ENCODE results near the gene DCAKD.
A peak's percentile ranks its signal among the peaks of the same experiment; 100 is the strongest.

DCAKD gene

DNA sequence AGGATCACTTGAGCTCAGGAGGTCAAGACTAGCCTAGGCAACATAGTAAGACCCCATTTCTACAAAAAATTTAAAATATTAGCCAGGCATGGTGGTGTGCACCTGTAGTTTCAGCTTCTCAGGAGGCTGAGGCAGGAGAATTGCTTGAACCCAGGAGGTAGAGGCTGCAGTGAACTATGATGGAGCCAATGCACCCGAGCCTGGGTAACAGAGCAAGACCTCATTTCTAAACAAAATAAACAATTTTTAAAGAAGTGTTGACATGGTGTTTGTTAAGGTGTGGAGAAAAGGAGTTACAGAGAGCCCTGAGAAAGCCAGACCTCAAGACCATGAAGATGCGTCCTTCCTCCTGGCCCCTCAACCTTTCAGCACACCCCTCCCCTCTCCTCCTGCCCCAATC is 45.7 kb downstream of the DCAKD start:
- TF ChIP-seq, protein P1, sequence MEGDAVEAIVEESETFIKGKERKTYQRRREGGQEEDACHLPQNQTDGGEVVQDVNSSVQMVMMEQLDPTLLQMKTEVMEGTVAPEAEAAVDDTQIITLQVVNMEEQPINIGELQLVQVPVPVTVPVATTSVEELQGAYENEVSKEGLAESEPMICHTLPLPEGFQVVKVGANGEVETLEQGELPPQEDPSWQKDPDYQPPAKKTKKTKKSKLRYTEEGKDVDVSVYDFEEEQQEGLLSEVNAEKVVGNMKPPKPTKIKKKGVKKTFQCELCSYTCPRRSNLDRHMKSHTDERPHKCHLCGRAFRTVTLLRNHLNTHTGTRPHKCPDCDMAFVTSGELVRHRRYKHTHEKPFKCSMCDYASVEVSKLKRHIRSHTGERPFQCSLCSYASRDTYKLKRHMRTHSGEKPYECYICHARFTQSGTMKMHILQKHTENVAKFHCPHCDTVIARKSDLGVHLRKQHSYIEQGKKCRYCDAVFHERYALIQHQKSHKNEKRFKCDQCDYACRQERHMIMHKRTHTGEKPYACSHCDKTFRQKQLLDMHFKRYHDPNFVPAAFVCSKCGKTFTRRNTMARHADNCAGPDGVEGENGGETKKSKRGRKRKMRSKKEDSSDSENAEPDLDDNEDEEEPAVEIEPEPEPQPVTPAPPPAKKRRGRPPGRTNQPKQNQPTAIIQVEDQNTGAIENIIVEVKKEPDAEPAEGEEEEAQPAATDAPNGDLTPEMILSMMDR (IDR thresholded peaks at IDR 0.05; ENCODE audit: low read length, missing control alignments): no peak
- DNase-seq (ENCODE audit: low read depth): no peak
- H3K4me3 ChIP-seq (replicated peaks; ENCODE audit: low read depth, low read length): no peak overlapping the region

DNA sequence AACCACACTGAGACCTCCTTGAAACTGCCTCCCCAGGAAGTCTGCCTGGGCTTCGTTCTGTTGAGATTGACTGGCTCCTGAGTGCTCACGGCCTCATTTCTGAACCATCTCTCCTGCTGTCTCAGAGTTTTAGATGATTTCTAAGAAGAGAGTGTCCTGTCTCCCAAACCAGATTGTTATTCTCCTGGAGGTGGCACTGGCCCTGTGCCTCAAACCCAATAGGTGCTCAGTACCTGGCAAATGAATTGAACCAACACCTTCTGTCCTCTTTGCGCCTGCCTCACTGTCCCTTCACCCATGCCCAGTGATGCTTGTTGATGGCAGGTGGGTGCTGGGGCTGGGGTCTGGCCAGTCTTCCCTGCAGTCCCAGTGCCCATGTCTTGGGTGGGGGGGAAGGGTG is 47.0 kb downstream of the DCAKD start:
- DNase-seq (ENCODE audit: low read depth): no peak
- no peak overlapping the region for H3K4me3 ChIP-seq (replicated peaks; ENCODE audit: low read depth, low read length)
- TF ChIP-seq, protein P1 (IDR thresholded peaks at IDR 0.05; ENCODE audit: low read length, missing control alignments): no peak

DNA sequence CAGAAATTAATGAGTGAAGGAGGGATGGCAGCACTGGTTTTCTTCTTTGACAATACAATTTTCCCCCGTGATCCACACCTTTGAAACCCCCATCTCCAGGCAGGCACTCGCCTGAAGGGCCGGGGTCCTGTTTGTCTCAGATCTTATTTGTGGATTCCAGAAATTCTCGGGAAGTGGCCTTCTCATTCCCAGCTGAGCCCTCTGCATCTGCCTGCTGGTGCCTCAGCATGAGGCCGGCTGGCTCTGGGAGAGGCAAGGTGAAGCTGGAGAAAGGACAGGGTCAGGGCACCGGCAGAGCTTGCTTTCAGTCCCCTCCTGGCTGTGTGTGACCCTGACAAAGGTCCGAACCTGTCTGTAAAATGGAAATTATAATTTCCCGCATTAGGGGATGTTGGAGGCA is 47.6 kb downstream of the DCAKD start:
- no peak overlapping the region for H3K4me3 ChIP-seq (replicated peaks; ENCODE audit: low read depth, low read length)
- DNase-seq (ENCODE audit: low read depth): no peak
- TF ChIP-seq, protein P1 (IDR thresholded peaks at IDR 0.05; ENCODE audit: low read length, missing control alignments): no peak

GRCh38 chr17:45001310-45001709 is 50.1 kb downstream of the DCAKD start:
- TF ChIP-seq, protein P1 (IDR thresholded peaks at IDR 0.05; ENCODE audit: low read length, missing control alignments): no peak
- H3K4me3 ChIP-seq (replicated peaks; ENCODE audit: low read depth, low read length): no peak overlapping the region
- DNase-seq (ENCODE audit: low read depth): no peak

- TF ChIP-seq, protein P1 (IDR thresholded peaks at IDR 0.05; ENCODE audit: low read length, missing control alignments): no peak
- no peak overlapping the region for H3K4me3 ChIP-seq (replicated peaks; ENCODE audit: low read depth, low read length)
- DNase-seq (ENCODE audit: low read depth): no peak
These were observed 52.0 kb downstream of the DCAKD start for GRCh38 chr17:44999433-44999832.

- no peak overlapping the region for H3K4me3 ChIP-seq (replicated peaks; ENCODE audit: low read depth, low read length)
- DNase-seq (ENCODE audit: low read depth): no peak
- TF ChIP-seq, protein P1 (IDR thresholded peaks at IDR 0.05; ENCODE audit: low read length, missing control alignments): no peak
These were observed 52.8 kb downstream of the DCAKD start for GRCh38 chr17:44998646-44999045.

DNA sequence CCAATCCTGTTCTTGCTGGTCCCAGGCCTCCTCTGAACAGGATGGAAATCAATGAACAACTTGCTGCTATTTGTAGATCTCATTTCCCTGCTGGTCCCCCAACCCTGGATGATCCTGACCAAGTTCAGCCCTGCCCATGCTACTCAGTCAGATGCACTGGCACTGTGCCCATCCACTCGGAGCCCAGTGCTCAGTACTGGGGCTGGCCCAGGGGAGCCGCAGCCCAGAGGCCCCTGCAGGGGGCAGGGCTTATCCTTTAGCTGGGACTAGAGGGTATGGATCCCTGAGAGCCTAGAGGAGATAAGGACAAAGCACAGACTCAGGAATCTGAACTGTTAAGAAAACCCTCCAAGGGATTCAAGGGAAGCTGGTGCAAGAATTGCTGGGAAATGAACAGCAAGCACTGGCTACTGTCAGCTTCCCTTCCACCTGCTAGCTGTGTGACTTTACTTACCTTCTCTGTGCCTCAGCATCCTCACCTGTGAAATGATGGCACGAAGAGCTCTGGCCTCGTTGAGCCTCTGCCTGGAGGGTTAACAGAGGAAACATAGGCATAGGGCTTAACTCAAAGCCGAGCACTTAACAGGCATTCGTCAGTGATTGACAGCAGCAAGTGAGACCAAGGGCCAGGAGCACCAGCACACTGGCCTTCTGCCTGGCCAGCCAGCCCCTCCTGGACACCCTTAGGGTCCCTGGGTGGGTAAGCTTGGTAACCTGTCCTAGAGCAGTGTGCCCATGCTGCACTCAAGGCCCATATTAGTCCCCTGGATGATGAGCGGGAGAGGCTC is 53.5 kb downstream of the DCAKD start:
- peak; percentile 35 for DNase-seq (ENCODE audit: low read depth)
- TF ChIP-seq, protein P1 (IDR thresholded peaks at IDR 0.05; ENCODE audit: low read length, missing control alignments): no peak
- no peak overlapping the region for H3K4me3 ChIP-seq (replicated peaks; ENCODE audit: low read depth, low read length)
